GM12873 (cell line): ENCODE results near the gene UBAC2.

ENCODE experiments used
- CTCF ChIP-seq: IDR thresholded peaks from 2 replicates; pipeline ENCODE4 v1.5.1; 2012; ENCODE audit warnings: low read depth, mild to moderate bottlenecking, moderate library complexity, low read length, control low read depth; ENCODE audit not compliant: insufficient read depth; ENCODE audit errors: missing control alignments

Gene UBAC2

GRCh38 chr13:99431927-99432608 lies 231.4 kb downstream of the UBAC2 start:
- no peak for TF ChIP-seq CTCF

GRCh38 chr13:99432609-99433542 lies 232.2 kb downstream of the UBAC2 start:
- TF ChIP-seq CTCF, result no peak

- no peak for TF ChIP-seq CTCF
Observed at GRCh38 chr13:99433543-99434075, 233.0 kb downstream of the UBAC2 start.

GRCh38 chr13:99434258-99434788 lies 233.7 kb downstream of the UBAC2 start:
- TF ChIP-seq CTCF, result peak; percentile 35

- no peak for TF ChIP-seq CTCF
Observed at GRCh38 chr13:99435116-99435515, 234.5 kb downstream of the UBAC2 start.

GRCh38 chr13:99435998-99436397 lies 235.3 kb downstream of the UBAC2 start:
- no peak for TF ChIP-seq CTCF
